Measurements from ENCODE around the gene UGT1A5.

The UGT1A5 gene

GRCh38 chr2:233811087-233811486 lies 98.4 kb downstream of the UGT1A5 start:
- no peak for DNase-seq (ENCODE audit: low read depth)

DNA sequence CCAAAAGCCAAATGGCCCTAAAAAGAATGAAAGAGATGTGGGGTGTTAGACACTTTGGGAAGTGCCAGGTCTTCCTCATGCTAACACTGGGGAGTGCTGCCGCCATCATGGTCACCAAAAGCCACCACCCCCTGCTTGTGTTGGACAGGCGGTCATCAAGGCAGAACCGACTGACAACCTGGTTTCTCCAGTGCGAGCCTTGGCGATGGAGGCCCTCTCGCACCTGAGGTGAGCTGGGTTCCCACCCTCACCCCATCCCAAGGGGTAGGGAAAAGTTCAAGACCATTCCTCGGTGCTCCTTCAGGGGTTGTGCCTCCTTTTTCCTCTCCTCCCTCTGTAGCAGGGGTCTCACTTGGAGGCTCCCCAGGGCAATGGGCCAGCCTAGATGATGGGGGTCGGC lies 99.0 kb downstream of the UGT1A5 start:
- DNase-seq (ENCODE audit: low read depth) = no peak

DNA sequence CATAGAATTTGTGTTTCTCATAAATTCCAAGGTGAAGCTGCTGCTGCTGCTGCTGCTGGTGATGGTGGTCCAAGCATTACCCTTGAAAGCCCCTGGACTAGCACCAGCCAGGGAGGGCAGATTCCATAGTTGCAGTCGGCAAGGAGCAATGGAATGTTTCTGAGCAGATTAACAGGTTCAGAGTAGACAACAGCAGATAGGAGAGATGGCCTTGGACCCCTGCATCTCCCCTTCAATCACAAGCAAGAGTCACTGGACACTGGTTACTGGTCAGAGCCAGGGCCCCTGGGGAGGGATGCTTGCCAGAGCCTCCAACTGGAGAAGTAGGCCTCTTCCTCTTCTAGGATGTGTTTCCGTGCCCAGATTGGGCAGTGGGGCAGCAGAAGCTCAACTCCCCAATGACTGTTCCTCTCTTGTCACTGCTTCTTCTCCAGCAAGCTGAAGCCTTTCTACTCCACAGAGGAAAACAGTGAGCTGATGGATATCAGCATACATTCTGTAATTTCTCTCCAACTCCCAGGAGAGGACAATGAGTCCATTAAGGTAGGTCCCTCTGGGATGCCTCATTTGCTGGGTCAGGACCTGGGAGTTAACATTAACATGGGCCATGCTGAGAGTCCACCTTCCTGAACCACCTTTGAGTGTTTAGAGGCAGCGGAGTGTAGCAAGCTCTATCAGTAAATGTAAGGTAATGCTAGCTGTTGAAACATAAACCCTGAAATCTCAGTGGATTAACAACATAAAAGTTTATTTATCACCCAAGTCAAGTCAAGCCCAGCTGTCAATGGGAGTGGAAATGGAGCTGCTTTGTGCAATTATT lies 100.7 kb downstream of the UGT1A5 start:
- no peak for DNase-seq (ENCODE audit: low read depth)

GRCh38 chr2:233814056-233814835 lies 101.5 kb downstream of the UGT1A5 start:
- DNase-seq (ENCODE audit: low read depth) = no peak

DNA sequence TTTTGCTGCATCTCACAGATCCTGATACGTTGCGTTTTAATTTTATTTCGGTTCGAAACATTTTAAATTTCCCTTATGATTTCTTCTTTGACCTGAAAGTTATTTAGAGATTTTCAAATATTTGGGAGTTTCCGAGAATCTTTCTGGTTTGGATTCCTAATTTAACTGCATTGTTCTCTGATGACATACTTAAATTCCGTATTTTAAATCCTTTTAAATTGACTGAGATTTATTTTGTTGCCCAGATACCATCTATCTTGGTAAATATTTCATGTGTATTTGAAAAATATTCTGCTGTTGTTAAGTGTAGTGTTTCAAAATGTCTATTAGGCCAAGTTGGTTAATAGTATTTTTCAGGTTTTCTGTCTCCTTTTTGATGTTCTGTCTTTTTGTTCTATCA lies 103.2 kb downstream of the UGT1A5 start:
- no peak for DNase-seq (ENCODE audit: low read depth)

- no peak for DNase-seq (ENCODE audit: low read depth)
Measured at GRCh38 chr2:233816334-233816733, 103.6 kb downstream of the UGT1A5 start.

DNA sequence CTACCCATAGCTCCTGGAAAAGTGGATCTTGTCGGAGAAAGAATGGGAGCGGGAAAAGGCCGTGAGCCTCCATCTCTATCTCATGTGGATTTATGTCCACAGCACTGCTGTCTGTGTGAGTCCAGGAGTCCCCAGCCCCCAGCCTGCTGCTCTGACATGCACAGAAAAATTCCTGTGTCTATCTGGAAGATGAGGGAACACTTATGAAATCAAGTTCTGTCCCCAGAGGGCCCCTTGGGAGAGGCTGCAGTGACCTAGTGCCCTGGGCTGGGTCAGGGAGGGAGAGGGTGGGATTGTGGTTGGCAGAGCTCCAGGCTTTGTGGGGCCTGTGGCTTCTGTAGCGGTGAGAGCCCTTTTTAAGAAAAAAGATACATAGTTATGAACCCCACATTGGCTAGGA lies 104.1 kb downstream of the UGT1A5 start:
- no peak for DNase-seq (ENCODE audit: low read depth)

GRCh38 chr2:233817361-233817911 lies 104.7 kb downstream of the UGT1A5 start:
- DNase-seq (ENCODE audit: low read depth) = no peak

GRCh38 chr2:233817995-233818638 lies 105.4 kb downstream of the UGT1A5 start:
- DNase-seq (ENCODE audit: low read depth) = no peak

DNA sequence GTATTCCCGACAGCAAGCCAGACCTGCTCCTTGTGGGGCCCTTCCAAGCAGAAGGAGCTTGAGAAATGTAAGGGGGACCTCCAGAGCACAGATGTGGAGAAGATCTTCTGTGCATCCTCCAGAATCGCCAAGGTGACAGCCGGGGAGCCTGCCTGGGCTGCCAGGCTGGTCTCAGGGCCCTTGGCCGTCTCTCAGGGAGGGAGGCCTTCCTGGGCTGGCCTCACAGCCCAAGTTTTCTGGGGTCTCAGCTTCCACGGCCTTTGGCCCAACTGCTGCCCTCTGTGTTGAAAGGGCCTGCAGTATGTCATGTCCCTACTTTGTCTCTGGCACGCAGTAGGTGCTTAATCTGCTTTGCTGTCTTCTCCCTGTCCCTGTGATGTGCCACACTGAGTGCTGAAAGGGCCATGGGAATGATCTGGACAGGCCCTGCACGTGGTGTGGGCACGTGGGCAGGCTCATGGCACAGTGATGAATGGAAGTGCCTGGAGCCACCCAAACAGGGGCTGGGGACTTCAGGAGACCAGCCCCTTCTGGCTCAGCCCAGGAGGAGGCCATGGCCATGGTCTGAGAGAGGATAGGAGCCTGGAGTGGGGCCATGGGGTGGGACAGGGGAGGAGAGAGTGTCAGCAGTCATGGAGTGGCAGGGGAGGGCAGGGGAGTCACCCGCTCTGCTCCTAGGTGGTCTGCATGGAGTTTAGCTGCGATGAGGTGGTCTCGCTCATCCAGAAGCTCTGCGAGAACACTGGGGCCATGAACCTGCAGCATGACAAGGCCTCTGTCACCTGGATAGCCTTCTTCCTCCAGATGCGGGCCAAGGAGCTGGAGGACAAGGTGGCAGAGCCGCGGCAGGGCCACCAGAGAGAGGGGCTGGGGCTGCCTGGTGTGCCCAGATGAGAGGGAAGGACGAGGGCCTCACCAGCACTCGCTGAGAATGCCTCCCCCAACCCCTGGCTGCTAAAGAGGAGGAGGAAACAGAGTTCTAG lies 106.2 kb downstream of the UGT1A5 start:
- DNase-seq (ENCODE audit: low read depth) = no peak

GRCh38 chr2:233819884-233820773 lies 107.4 kb downstream of the UGT1A5 start:
- DNase-seq (ENCODE audit: low read depth) = no peak

GRCh38 chr2:233820774-233821105 lies 108.0 kb downstream of the UGT1A5 start:
- DNase-seq (ENCODE audit: low read depth) = no peak

- no peak for DNase-seq (ENCODE audit: low read depth)
Measured at GRCh38 chr2:233821196-233821595, 108.5 kb downstream of the UGT1A5 start.

- DNase-seq (ENCODE audit: low read depth) = no peak
Measured at GRCh38 chr2:233821709-233822100, 109.0 kb downstream of the UGT1A5 start.

- DNase-seq (ENCODE audit: low read depth) = no peak
Measured at GRCh38 chr2:233822101-233822771, 109.5 kb downstream of the UGT1A5 start.
